ENCODE measurements around the gene KIAA1549. TPM values are rescaled to one million over a fixed set of nuclear protein-coding genes. Genes with fewer than 3 reads are reported as not detected.

Gene KIAA1549
- total RNA-seq, 1 donor from 2014 or later = 24.4 TPM

DNA sequence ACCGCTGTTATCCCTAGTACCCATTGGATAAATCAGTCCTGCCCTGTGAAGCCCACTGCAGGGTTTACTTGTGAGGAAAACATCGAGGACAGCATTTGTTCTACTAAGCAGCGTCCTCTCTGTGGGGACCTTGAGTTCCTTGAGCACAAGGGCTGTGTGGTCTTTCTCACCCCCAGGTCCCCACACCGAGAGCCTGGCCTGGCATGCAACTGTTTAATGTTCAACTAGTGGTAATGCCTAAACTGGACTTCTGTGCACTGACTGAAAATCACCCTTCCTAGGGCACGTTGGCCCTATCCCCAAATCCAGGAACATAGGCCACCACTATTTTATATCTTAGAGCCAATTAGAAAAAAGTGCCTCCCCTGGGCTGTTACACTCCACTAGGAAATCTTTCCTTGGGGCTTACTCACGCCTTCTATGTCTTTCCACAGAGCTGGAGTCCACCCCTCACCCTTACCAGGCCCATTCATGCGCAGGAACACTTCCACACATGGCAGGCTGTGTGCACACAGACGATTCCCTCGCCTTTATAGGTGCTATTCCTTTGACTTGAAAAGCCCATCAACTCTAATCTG lies 185.1 kb downstream of the KIAA1549 start:
- DNase-seq (ENCODE audit: extremely low spot score, unreplicated experiment) = no peak
- H3K27ac Mint-ChIP-seq = no peak overlapping the region
- H3K36me3 Mint-ChIP-seq = no peaks in the 10 kb centered on the region
- H3K27me3 Mint-ChIP-seq = peaks cover 14% of the 10 kb centered on the region
- H3K4me1 Mint-ChIP-seq (ENCODE audit: unreplicated experiment) = peaks cover 6% of the 10 kb centered on the region
- H3K9me3 Mint-ChIP-seq = no peaks in the 10 kb centered on the region
- no peak overlapping the region for H3K4me3 Mint-ChIP-seq
- no peak for TF ChIP-seq CTCF (conservative IDR thresholded peaks at IDR 0.05)

GRCh38 chr7:138785587-138786437 lies 195.4 kb downstream of the KIAA1549 start:
- Mint-ChIP-seq H3K36me3 (no peaks in the 10 kb centered on the region), H3K4me3 (peak overlapping the region; percentile 59), H3K27ac (peak overlapping the region; percentile 75), H3K27me3 (no peaks in the 10 kb centered on the region), H3K9me3 (peaks cover 7% of the 10 kb centered on the region), H3K4me1 (ENCODE audit: unreplicated experiment) (peaks cover 4% of the 10 kb centered on the region)
- no peak for DNase-seq (ENCODE audit: extremely low spot score, unreplicated experiment)
- TF ChIP-seq CTCF (conservative IDR thresholded peaks at IDR 0.05) = no peak

GRCh38 chr7:138784692-138785091 lies 196.5 kb downstream of the KIAA1549 start:
- Mint-ChIP-seq H3K27ac (no peak overlapping the region), H3K36me3 (no peaks in the 10 kb centered on the region), H3K4me3 (no peak overlapping the region), H3K9me3 (peaks cover 7% of the 10 kb centered on the region), H3K4me1 (ENCODE audit: unreplicated experiment) (peaks cover 4% of the 10 kb centered on the region), H3K27me3 (no peaks in the 10 kb centered on the region)
- TF ChIP-seq CTCF (conservative IDR thresholded peaks at IDR 0.05) = no peak
- no peak for DNase-seq (ENCODE audit: extremely low spot score, unreplicated experiment)

Other genes with a start within 250 kb of the KIAA1549 start
- not detected in 2 replicates for gene TMEM213, start 183.4 kb downstream of the KIAA1549 start, total RNA-seq (ENCODE audit: low replicate concordance)
- gene ATP6V0A4, start 183.2 kb downstream of the KIAA1549 start, total RNA-seq (ENCODE audit: low replicate concordance) = 0.89 and 1.6 TPM in 2 replicates
- 3.1 and 31.3 TPM in 2 replicates for gene ZC3HAV1L, start 54.7 kb upstream of the KIAA1549 start, total RNA-seq (ENCODE audit: low replicate concordance)
- 20.7 and 30.5 TPM in 2 replicates for gene ZC3HAV1, start 128.3 kb upstream of the KIAA1549 start, total RNA-seq (ENCODE audit: low replicate concordance)
- 26.3 and 31.7 TPM in 2 replicates for gene UBN2, start 249.8 kb upstream of the KIAA1549 start, total RNA-seq (ENCODE audit: low replicate concordance)

Measured in type B pancreatic cell (in vitro differentiated cells).